HCT116 (cell line): ENCODE data around the gene AQP1. TPM values are rescaled to one million over a fixed set of nuclear protein-coding genes. Genes with fewer than 3 reads are reported as not detected.

Experiments used
- ATAC-seq: fragments of 200-7000 bp; cut with Tn5 transposase; 2 replicates; pipeline ENCODE4 v1.9.1; 2020; ENCODE audit warnings: mild to moderate bottlenecking, moderate library complexity
- BruUV-seq: library from RNA; stranded (reverse); fragments of 400-500 nt; replicated peaks from 2 replicates; lab custom pipeline; 2021; lab: Mats Ljungman, UMichigan
- CTCF ChIA-PET: fragments of 300-600 bp; sonication (Branson Sonifier 250); formaldehyde crosslinking; loops from one replicate; lab custom pipeline; 2021; ENCODE audit warnings: antibody characterized with exemption; lab: Charles Lee
- POLR2A ChIA-PET: fragments of 300-600, 350-600 bp; sonication (Branson Sonifier 250); formaldehyde crosslinking; loops from one replicate; lab custom pipeline; 2021; ENCODE audit warnings: antibody characterized with exemption; lab: Charles Lee
- RAD21 ChIA-PET, 2 experiments: fragments of 300-600 bp; sonication (Branson Sonifier 250); formaldehyde crosslinking; loops; one replicate each; lab custom pipeline; 2023; ENCODE audit warnings: low total read pairs in 2 of 2; ENCODE audit not compliant: uncharacterized antibody in 2 of 2, unreplicated experiment in 2 of 2, low non-redundant PET in 1 of 2; lab: Charles Lee
- DNase-seq: peaks from one replicate; pipeline ENCODE4 v3.0.0-alpha.2; 2010; ENCODE audit warnings: low read depth, low spot score
- H2AFZ ChIP-seq: fragments of 200-600 bp; shearing (Covaris generic), sonication (generic); 2 replicates; pipeline ENCODE4 v1.6.1; 2017; ENCODE audit warnings: low read depth, mixed run types, mixed read lengths, antibody characterized with exemption, low read length; ENCODE audit not compliant: poor library complexity, severe bottlenecking
- H3K27ac ChIP-seq: 2 replicates; pipeline ENCODE4 v1.5.1; 2012; ENCODE audit warnings: low read depth, low read length
- H3K27me3 ChIP-seq: fragments of 200-600 bp; sonication (generic); 2 replicates; pipeline ENCODE4 v1.6.1; 2016; ENCODE audit warnings: mixed run types, low read length, mixed read lengths; ENCODE audit not compliant: insufficient read depth
- H3K36me3 ChIP-seq, 2 experiments: fragments of 200-500 bp in 1 of 2; fragments of 200-600 bp in 1 of 2; sonication (Bioruptor generic) in 1 of 2; sonication (generic) in 1 of 2; 2 replicates each; pipeline versions ENCODE4 v1.5.1 to v1.6.1; 2014 to 2016; ENCODE audit warnings: low read length in 2 of 2, inconsistent platforms in 1 of 2, mixed read lengths in 1 of 2, mixed run types in 1 of 2; ENCODE audit not compliant: insufficient read depth in 2 of 2, control insufficient read depth in 1 of 2
- H3K4me1 ChIP-seq, 2 experiments: fragments of 200-600 bp in 1 of 2; sonication (generic) in 1 of 2; 2 replicates each; pipeline versions ENCODE4 v1.5.1 to v1.6.1; 2012 to 2017; ENCODE audit warnings: low read length in 2 of 2, inconsistent platforms in 1 of 2, mild to moderate bottlenecking in 1 of 2, mixed read lengths in 1 of 2, mixed run types in 1 of 2, moderate library complexity in 1 of 2; ENCODE audit not compliant: insufficient read depth in 2 of 2, control insufficient read depth in 1 of 2
- H3K4me2 ChIP-seq: fragments of 200-600 bp; sonication (generic); 2 replicates; pipeline ENCODE4 v1.6.1; 2017; ENCODE audit warnings: mixed run types, low read length, mixed read lengths
- H3K4me3 ChIP-seq, 2 experiments: fragments of 200-600 bp in 1 of 2; sonication (generic) in 1 of 2; replicated peaks in 1 of 2; 2 replicates each; pipeline ENCODE4 v1.5.1; 2011 to 2016; ENCODE audit warnings: low read length in 2 of 2, control low read depth in 1 of 2, low read depth in 1 of 2, mild to moderate bottlenecking in 1 of 2, mixed read lengths in 1 of 2, mixed run types in 1 of 2
- H3K79me2 ChIP-seq: fragments of 200-600 bp; sonication (generic); 2 replicates; pipeline ENCODE4 v1.6.1; 2017; ENCODE audit warnings: mild to moderate bottlenecking, mixed run types, low read length, moderate library complexity, mixed read lengths; ENCODE audit not compliant: insufficient read depth
- H3K9ac ChIP-seq: fragments of 200-600 bp; sonication (generic); 2 replicates; pipeline ENCODE4 v1.6.1; 2016; ENCODE audit warnings: low read length, mixed read lengths
- H3K9me2 ChIP-seq: fragments of 200-600 bp; sonication (generic), shearing (Covaris generic); 2 replicates; pipeline ENCODE4 v1.6.1; 2017; ENCODE audit warnings: mixed run types, mild to moderate bottlenecking, moderate library complexity; ENCODE audit not compliant: insufficient read depth
- H3K9me3 ChIP-seq, 2 experiments: fragments of 200-500 bp in 1 of 2; fragments of 200-600 bp in 1 of 2; sonication (Bioruptor generic) in 1 of 2; sonication (generic) in 1 of 2; 2 replicates each; pipeline ENCODE4 v1.6.1; 2014 to 2017; ENCODE audit warnings: low read length in 2 of 2, mixed read lengths in 2 of 2, inconsistent platforms in 1 of 2, low read depth in 1 of 2, mild to moderate bottlenecking in 1 of 2, mixed run types in 1 of 2, moderate library complexity in 1 of 2; ENCODE audit not compliant: control insufficient read depth in 1 of 2, insufficient read depth in 1 of 2
- H4K20me1 ChIP-seq: fragments of 200-600 bp; sonication (generic), shearing (Covaris generic); 2 replicates; pipeline ENCODE4 v1.6.1; 2017; ENCODE audit warnings: mixed run types, mild to moderate bottlenecking, moderate library complexity; ENCODE audit not compliant: insufficient read depth
- JUND ChIP-seq: IDR thresholded peaks from 2 replicates; pipeline ENCODE4 v1.6.1; 2012
- POLR2AphosphoS5 ChIP-seq: IDR thresholded peaks from 2 replicates; pipeline ENCODE4 v1.6.1; 2011; ENCODE audit warnings: mild to moderate bottlenecking, low read depth, low read length, moderate library complexity
- RAD21 ChIP-seq: IDR thresholded peaks from 2 replicates; pipeline ENCODE4 v1.6.1; 2012; ENCODE audit warnings: low read depth, mild to moderate bottlenecking
- SP1 ChIP-seq: IDR thresholded peaks from 2 replicates; pipeline ENCODE4 v1.6.1; 2012; ENCODE audit warnings: low read depth
- ZFX ChIP-seq: fragments of 450-650 bp; IDR thresholded peaks from 2 replicates; pipeline ENCODE4 v1.6.1; 2017
- ZNF274 ChIP-seq: fragments of 200-500 bp; sonication (Bioruptor generic); IDR thresholded peaks from 2 replicates; pipeline ENCODE4 v1.6.1; 2014; ENCODE audit warnings: mild to moderate bottlenecking, low read depth, low read length, inconsistent platforms
- intact Hi-C: fragments of 100-400 bp; cut with micrococcal nuclease; formaldehyde crosslinking; loops from 2 replicates; pipeline ENCODE4 v1.10.0; 2022
- total RNA-seq: library from RNA; stranded (reverse); gene quantifications from one replicate; pipeline ENCODE4 v1.2.1, GENCODE V29; 2021; ENCODE audit not compliant: unreplicated experiment
- TF ChIP-seq, protein P1 (sequence below): IDR thresholded peaks from 2 replicates; pipeline ENCODE4 v1.6.1; 2012; ENCODE audit warnings: low read depth
- TF ChIP-seq, protein P2 (sequence below): IDR thresholded peaks from 2 replicates; pipeline ENCODE4 v1.6.1; 2012

The AQP1 gene
- total RNA-seq, 1 experiment from 2014 or later, result 2.0 TPM

DNA sequence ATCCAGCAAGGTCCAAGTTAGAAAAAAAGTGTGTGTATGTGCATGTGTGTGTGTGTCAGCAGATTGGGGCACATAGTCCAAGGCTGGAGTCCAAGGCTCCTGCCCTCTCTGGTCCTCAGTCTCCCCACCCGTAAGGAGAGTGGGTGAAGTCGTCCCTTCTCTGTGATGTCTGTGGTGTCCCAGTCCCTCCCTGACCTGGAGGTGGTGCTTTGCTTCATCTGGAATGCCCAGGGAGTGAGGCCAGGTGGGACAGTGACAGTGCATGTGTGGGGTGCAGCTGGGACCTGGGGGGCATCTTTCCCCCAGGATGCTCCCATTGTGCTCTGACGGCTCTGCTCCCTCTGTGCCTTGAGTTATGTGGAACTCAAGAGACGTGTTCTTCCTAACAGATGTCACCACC is 18.0 kb downstream of the AQP1 start:
- Histone ChIP-seq H3K79me2 (no peaks in the 10 kb centered on the region), H3K36me3 (no peaks in the 10 kb centered on the region), H3K27ac (no peak overlapping the region), H3K27me3 (no peaks in the 10 kb centered on the region), H2AFZ (no peak overlapping the region), H3K9ac (no peak overlapping the region), H3K4me2 (no peak overlapping the region), H4K20me1 (no peaks in the 10 kb centered on the region), H3K4me3 (no peak overlapping the region), H3K9me3 (no peaks in the 10 kb centered on the region; a peak in 1 of 4 replicates), H3K4me1 (no peaks in the 10 kb centered on the region), H3K9me2 (no peaks in the 10 kb centered on the region)
- DNase-seq, result no peak
- ATAC-seq, result no peak
- no TSS peak for BruUV-seq
- intact Hi-C loops, result no loop called here
- ChIA-PET RAD21 (no interaction called here), CTCF (interaction anchor here (2.7 kb wide), 1 partner anchor 9 kb away, joined by 20 read pairs; no protein-coding TSS in a partner anchor), POLR2A (no interaction called here)
- no peak for TF ChIP-seq ZNF274
- TF ChIP-seq SP1, result no peak
- no peak for TF ChIP-seq RAD21
- TF ChIP-seq POLR2AphosphoS5, result no peak
- TF ChIP-seq, protein P1, sequence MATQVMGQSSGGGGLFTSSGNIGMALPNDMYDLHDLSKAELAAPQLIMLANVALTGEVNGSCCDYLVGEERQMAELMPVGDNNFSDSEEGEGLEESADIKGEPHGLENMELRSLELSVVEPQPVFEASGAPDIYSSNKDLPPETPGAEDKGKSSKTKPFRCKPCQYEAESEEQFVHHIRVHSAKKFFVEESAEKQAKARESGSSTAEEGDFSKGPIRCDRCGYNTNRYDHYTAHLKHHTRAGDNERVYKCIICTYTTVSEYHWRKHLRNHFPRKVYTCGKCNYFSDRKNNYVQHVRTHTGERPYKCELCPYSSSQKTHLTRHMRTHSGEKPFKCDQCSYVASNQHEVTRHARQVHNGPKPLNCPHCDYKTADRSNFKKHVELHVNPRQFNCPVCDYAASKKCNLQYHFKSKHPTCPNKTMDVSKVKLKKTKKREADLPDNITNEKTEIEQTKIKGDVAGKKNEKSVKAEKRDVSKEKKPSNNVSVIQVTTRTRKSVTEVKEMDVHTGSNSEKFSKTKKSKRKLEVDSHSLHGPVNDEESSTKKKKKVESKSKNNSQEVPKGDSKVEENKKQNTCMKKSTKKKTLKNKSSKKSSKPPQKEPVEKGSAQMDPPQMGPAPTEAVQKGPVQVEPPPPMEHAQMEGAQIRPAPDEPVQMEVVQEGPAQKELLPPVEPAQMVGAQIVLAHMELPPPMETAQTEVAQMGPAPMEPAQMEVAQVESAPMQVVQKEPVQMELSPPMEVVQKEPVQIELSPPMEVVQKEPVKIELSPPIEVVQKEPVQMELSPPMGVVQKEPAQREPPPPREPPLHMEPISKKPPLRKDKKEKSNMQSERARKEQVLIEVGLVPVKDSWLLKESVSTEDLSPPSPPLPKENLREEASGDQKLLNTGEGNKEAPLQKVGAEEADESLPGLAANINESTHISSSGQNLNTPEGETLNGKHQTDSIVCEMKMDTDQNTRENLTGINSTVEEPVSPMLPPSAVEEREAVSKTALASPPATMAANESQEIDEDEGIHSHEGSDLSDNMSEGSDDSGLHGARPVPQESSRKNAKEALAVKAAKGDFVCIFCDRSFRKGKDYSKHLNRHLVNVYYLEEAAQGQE, result no peak
- TF ChIP-seq JUND, result no peak
- TF ChIP-seq ZFX, result no peak

DNA sequence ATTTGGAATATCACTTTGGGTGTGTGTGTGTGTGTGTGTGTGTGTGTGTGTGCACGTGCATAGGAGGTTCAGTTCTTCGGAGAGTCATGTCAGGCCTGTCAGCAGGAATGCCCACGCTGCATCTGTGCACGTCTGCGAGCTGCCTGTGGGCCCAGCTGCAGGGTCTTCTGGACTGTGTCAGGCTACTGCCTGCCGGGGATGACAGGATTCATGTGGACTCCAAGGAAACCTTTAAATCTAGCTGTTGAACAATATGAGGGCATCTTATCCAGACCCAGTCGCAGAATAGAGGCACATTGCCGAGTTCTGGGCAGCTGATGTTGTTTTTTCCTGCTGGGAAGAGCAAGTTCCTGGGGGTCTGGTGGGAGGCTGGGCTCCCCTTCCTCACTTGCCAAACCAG is 19.0 kb downstream of the AQP1 start:
- RAD21 ChIA-PET, result no interaction called here
- BruUV-seq, result no TSS peak

More for the DNA sequence above, 19.0 kb downstream of the AQP1 start:
- TF ChIP-seq, protein P2, sequence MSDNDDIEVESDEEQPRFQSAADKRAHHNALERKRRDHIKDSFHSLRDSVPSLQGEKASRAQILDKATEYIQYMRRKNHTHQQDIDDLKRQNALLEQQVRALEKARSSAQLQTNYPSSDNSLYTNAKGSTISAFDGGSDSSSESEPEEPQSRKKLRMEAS, result no peak
- Histone ChIP-seq H3K9me2 (no peaks in the 10 kb centered on the region), H3K4me2 (no peak overlapping the region), H3K4me1 (no peaks in the 10 kb centered on the region), H2AFZ (no peak overlapping the region), H3K4me3 (no peak overlapping the region), H3K36me3 (no peaks in the 10 kb centered on the region), H3K79me2 (no peaks in the 10 kb centered on the region), H3K9me3 (no peaks in the 10 kb centered on the region; a peak in 1 of 4 replicates), H3K27me3 (no peaks in the 10 kb centered on the region), H4K20me1 (no peaks in the 10 kb centered on the region), H3K27ac (no peak overlapping the region), H3K9ac (no peak overlapping the region)
- ChIA-PET POLR2A (no interaction called here), CTCF (interaction anchor here (2.7 kb wide), 1 partner anchor 8 kb away, joined by 20 read pairs; no protein-coding TSS in a partner anchor)
- ATAC-seq, result no peak
- intact Hi-C loops, result no loop called here
- no peak for DNase-seq
